HK-2 (cell line): ENCODE measurements around the gene OR7A5.
"Not testable (repeated sequence)": the region's sequence is repeated elsewhere in the genome, so short reads cannot be mapped to it uniquely, and the experiment has no call there.

Experiments used
- DNase-seq: peaks from one replicate; pipeline ENCODE4 v3.0.0-alpha.2; 2018; ENCODE audit not compliant: unreplicated experiment

Gene OR7A5

DNA sequence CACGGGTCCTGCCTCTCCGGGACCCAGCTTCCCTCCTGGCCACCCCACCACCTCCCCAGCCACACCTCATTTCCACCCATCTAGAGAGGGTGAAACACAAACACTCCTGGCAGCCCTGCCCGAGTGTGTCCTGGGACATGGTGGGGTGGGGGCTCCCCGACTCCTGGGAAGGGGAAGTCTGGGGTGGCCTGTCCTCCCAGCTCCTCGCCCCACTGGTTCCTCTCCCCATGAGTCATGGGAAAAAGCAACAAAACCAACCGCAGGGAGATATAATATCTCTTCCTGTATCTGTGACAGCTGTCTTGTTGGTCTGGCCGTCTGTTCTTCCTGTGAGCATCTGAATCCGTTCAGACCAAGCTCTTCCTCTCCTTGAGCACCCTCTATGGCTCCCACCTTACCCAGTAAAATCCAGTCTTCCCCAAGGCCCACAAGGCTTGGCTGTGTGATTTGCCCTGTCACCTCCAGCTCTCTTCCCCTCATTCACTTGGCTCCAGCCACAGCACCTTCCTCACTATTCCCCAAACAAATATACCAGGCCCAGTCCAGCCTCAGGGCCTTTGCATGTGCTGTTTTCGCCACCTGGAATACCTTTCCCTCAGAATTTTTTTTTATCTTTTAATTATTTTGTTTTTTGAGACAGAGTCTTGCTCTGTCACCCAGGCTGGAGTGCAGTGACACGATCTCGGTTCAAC is 49.7 kb downstream of the OR7A5 start:
- peak; percentile 64 for DNase-seq

DNA sequence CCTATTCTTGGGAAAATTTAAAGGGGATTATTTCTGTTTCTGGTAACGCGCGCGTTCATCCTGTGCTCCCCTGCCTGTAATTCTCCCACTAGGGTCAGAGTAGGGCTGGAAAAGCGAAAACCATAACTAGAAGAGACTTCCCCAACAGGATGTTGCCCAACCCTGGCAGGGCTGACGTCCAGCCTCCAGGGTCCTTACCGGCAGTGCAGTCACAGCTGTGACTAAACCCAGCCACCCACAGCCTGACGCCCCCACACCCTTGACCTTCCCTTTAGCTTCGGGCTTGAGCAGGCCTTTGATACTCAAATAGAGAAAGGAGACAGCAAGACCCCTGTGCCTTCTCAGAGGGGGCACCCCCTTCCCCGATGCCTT is 50.3 kb downstream of the OR7A5 start:
- peak; percentile 64 for DNase-seq

DNA sequence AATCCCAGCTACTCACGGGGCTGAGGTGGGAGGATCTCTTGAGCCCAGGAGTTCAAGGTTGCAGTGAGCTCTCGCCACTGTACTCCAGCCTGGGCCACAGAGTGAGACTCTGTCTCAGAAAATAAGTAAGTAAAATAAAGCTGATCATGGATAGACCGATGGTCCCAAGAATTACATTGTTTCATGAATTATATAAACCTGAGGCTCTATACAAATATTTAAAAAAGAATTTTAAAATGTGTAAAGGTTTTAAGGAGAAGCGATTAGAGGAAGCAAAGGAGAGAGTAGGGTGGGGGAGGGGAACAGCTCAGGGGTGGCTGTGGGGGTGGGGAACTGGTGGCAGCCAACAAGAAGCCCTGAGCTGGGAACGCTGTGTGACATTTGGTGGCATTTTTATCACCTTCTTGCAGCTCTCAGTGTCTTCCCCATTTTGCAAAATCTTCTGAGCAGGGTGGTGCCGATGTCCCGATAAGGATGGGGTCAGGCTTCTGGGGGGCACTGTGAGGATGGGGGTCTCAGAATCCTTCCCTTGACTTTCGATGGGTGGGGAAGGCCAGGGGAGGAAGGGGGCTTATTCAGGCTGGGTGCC is 51.5 kb downstream of the OR7A5 start:
- not testable (repeated sequence) for DNase-seq

DNA sequence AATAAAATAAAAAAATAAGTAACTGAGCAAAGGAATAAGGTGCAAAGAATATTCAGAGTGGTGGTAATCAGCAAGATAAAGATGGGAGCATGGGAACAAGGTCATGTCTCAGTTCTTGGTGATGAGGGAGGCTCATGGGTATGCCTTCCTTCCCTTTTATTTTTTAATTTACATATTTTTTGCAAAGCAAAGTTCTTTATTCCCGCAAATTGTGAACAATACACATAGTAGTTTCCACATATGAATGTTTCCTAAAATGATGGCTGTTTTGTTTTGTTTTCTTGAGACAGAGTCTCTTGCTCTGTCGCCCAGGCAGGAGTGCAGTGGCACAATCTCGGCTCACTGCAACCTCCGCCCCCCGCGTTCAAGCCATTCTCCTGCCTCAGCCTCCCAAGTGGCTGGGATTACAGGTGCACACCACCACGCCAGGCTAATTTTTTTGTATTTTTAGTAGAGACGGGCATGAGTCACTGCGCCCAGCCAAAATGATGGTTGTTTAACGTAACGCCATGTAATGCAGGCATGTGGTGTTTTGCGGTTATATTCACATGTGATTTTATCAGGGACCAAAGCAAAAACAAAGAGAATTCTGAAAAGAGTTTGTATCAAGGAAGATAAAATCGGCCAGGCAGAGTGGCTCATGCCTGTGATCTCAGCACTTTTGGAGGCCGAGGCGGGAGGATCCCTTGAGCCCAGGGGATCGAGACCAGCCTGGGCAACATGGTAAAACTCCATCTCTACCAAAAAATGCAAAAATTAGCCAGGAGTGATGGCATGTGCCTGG is 52.2 kb downstream of the OR7A5 start:
- DNase-seq: no peak

DNA sequence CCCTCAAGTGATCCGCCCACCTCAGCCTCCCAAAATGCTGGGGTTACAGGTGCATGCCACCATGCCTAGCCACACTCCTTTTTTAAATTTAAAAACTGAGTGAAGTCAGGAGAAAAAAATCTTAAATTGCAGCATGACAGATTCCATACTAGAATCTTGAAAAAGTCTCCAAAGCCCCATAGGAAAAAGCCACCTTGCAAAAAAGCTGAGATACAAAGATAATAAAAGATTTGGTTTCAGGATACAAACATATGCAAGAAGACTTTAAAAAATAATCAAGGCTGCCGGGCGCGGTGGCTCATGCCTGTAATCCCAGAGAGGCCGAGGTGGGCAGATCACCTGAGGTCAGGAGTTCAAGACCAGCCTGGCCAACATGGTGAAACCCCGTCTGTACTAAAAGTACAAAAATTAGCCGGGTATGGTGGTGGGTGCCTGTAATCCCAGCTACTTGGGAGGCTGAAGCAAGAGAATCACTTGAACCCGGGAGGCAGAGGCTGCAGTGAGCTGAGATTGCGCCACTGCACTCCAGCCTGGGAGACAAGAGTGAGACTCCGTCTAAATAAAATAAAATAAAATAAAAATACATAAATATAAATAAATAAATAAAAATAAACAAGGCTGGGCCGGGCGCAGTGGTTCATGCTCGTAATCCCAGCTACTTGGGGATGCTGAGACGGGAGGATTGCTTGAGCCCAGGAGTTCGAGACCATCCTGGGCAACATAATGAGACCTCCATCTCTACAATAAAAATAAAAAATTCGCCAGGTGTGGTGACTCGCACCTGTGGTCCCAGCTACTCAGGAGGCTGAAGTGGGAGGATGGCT is 53.1 kb downstream of the OR7A5 start:
- DNase-seq: not testable (repeated sequence)

DNA sequence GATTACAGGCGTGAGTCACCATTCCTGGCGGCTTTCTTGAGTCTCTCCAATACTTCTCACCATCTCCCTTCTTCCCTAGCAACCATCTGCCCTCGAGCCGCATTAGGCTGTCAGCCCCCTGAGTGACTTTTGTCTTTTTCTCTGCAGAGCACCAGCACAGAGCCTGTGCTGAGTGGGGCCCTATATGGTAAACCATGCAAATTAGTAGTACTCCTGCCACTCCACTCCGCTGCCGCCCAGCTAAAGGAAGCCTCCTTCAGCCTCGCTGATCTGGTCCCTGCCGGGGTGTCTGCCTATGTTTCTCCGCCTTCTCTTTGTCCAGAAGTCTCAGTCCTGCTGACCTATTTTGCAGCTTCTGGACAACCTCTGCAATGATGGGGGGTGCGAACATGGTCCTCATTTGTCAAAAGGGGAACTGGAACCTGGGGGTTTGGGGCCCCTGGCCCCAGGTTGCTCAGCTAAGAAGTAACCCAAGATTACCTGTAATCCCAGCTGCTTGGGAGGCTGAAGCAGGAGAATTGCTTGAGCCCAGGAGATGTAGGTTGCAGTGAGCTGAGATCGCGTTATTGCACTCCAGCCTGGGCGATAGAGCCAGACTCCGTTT is 54.3 kb downstream of the OR7A5 start:
- not testable (repeated sequence) for DNase-seq

DNA sequence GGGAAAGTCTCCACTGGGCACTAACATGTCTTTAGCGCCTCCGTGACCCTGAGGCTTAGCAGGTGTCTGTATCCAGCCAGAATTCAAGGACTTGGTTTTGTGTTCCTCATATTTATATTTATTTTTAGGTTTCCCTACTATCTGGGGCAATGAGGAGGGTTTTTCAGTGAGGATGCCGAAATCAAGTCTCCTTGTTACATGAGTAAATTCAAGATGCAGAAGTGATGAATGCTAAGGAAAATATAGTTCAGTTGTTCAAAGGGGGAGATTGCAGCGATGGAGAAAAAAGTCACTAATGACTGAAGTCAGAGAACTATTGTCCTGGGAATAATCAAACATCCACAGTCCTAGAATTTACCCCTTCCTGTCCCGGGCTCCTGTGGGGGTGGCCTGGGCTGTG is 55.8 kb downstream of the OR7A5 start:
- DNase-seq: no peak

DNA sequence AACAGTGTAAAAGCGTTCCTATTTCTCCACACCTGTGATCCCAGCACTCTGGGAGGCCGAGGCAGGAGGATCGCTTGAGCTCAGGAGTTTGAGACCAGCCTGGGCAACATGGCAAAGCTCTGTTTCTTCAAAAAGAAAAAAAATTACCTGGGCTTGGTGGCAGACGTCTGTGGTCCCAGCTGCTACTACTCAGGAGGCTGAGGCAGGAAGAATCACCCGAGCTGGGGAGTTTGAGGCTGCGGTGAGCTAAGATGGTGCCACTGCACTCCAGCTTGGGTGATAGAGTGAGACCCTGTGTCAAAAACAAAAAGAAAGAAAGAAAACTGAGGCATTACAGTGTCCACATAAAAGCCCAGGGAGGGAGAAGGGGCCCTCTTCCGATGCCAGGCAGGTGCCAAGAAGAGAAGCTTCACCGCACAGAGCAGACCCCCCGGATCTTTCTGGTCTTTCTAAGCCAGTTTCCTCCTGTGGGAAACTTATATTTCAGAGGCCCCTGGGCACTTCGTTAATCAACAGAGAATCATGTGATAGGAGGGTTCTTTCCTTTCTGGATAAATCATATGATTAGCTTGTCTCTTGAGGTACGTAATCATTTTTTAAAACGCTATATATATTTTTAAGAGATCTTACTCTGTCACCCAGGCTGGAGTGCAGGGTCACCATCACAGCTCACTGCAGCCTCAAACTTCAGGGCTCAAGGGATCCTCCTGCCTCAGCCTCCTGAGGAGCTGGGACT is 56.7 kb downstream of the OR7A5 start, which contains the start of gene ADGRE2:
TSS of gene ADGRE2 (minus strand) at position 451 of the 736 bp plus-strand sequence. CDS start 1,804 bp downstream, outside the sequence.
- not testable (repeated sequence) for DNase-seq

DNA sequence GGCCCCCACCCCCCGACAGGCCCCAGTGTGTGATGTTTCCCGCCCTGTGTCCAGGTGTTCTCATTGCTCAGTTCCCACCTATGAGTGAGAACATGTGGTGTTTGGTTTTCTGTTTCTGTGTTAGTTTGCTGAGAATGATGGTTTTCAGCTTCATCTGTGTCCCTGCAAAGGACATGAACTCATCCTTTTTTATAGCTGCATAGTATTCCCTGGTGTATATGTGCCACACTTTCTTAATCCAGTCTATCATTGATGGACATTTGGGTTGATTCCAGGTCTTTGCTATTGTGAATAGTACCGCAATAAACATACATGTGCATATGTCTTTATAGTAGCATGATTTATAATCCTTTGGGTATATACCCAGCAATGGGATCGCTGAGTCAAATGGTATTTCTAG is 57.3 kb downstream of the OR7A5 start:
- not testable (repeated sequence) for DNase-seq
